GM12892 (cell line): ENCODE measurements around the gene PYGB.

ENCODE experiments used
- POLR2A ChIP-seq: IDR thresholded peaks from 2 replicates; pipeline ENCODE4 v1.6.1; 2011; ENCODE audit warnings: low read depth, low read length, control low read depth
- POLR2AphosphoS5 ChIP-seq: IDR thresholded peaks from 2 replicates; pipeline ENCODE4 v1.6.1; 2011; ENCODE audit warnings: low read depth, low read length, control low read depth
- TAF1 ChIP-seq: IDR thresholded peaks from 2 replicates; pipeline ENCODE4 v1.6.1; 2011; ENCODE audit warnings: low read depth, mild to moderate bottlenecking, control low read depth, low read length, borderline replicate concordance

GRCh38 chr20:25245461-25245860 is 2.4 kb upstream of the PYGB start:
- TF ChIP-seq POLR2AphosphoS5 (no peak), TAF1 (no peak), POLR2A (no peak)
